Left colon (tissue), 2 donors: ENCODE data around the gene TEX36. TPM values are rescaled to one million over a fixed set of nuclear protein-coding genes. Genes with fewer than 3 reads are reported as not detected.
A peak's percentile ranks its signal among the peaks of the same experiment; 100 is the strongest.
"Not testable (repeated sequence)": the region's sequence is repeated elsewhere in the genome, so short reads cannot be mapped to it uniquely, and the experiment has no call there.

ENCODE experiments used
- ATAC-seq: fragments of 200-7000 bp; cut with Tn5 transposase; one replicate; pipeline ENCODE4 v1.9.1; 2020; ENCODE audit warnings: mild to moderate bottlenecking, moderate library complexity
- DNase-seq, 2 donors: peaks; one replicate each; pipeline ENCODE4 v3.0.0-alpha.2; 2020
- intact Hi-C, 2 donors: fragments of 100-400 bp; cut with DNase I in 1 of 2; cut with micrococcal nuclease in 1 of 2; formaldehyde crosslinking; loops; one replicate each; pipeline versions ENCODE4 v1.11.2 to v1.14.0; 2022; cut with DNase I, micrococcal nuclease
- total RNA-seq, 2 donors: library from RNA; stranded (reverse); fragmentation: NEBNext Ultra II Directional; extraction: Animal tissue kit (Norgen Biotek cat#: 25700); gene quantifications; one replicate each; pipeline ENCODE4 v1.2.1, GENCODE V29; 2021
- donor health status: DM: no; HTN: no; CAD: no.
- donor health status: DM: yes; HTN: yes; CAD: no.

The TEX36 gene
- total RNA-seq, 2 donors from 2014 or later: not detected

- intact Hi-C loops: no loop called here
- no peak for DNase-seq
Measured at GRCh38 chr10:125640653-125641052, 42.3 kb downstream of the TEX36 start.

GRCh38 chr10:125639846-125640245, 43.1 kb downstream of the TEX36 start:
- DNase-seq (no peak), ATAC-seq (no peak)
- intact Hi-C loops: no loop called here

More at GRCh38 chr10:125640653-125641052, 42.3 kb downstream of the TEX36 start:
- ATAC-seq: no peak

- DNase-seq (no peak), ATAC-seq (no peak)
- intact Hi-C loops: no loop called here
Measured at GRCh38 chr10:125638555-125638954, 44.4 kb downstream of the TEX36 start.

DNA sequence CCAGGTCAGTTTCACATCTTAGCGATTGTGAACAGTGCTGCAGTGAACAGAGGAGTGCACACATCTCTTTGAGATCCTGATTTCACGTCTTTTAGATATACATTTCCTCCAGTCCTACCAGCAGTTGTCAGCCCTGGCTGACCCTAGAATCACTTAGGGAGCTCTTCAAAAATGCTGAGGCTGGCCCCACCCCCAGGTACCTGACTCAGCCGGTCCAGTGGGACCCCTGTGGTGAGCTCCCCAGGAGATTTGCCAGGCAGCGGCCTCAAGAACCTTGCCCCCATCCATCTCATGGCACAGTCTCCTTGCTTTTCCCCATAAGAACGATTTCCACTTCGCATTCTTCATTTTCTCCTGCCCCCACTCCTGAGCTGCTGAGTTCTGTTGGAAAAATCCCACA, 45.5 kb downstream of the TEX36 start:
- ATAC-seq: no peak
- intact Hi-C loops: no loop called here
- DNase-seq: no peak

GRCh38 chr10:125634606-125635005, 48.4 kb downstream of the TEX36 start:
- intact Hi-C loops: no loop called here
- ATAC-seq (no peak), DNase-seq (no peak)

GRCh38 chr10:125633517-125633999, 49.4 kb downstream of the TEX36 start:
- intact Hi-C loops: no loop called here
- DNase-seq (no peak), ATAC-seq (peak; percentile 40)

DNA sequence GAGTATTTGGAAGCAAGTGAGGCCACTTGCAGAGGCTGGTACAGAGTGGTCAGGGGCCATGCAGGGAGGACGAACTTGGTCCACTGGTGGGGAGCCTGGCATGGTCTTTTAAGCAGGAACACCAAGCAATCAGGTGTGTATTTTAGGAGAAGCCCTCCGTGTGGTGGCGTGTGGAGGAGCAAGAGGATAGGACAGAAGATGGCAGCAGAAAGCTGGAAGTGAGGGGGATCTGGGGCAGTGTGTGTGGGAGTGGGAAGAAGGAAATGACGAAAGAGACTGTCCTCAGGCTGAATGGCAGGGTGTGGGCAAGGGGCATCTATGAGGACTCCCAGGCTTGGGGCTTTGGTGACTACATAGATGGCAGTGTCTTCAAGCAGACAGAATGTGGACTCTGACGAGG, 51.2 kb downstream of the TEX36 start:
- ATAC-seq: no peak
- no peak for DNase-seq
- intact Hi-C loops: no loop called here

- no peak for DNase-seq
- intact Hi-C loops: no loop called here
- peak; percentile 94 for ATAC-seq
Measured at GRCh38 chr10:125629758-125630376, 53.1 kb downstream of the TEX36 start.

GRCh38 chr10:125628104-125629049, 54.6 kb downstream of the TEX36 start:
- intact Hi-C loops: no loop called here
- DNase-seq (no peak), ATAC-seq (no peak)

GRCh38 chr10:125627646-125628045, 55.3 kb downstream of the TEX36 start:
- DNase-seq: no peak
- intact Hi-C loops: no loop called here
- ATAC-seq: no peak

- ATAC-seq: no peak
- no peak for DNase-seq
- intact Hi-C loops: no loop called here
Measured at GRCh38 chr10:125626671-125627070, 56.3 kb downstream of the TEX36 start.

GRCh38 chr10:125625586-125625985, 57.4 kb downstream of the TEX36 start:
- ATAC-seq (no peak), DNase-seq (no peak)
- intact Hi-C loops: no loop called here

- ATAC-seq (no peak), DNase-seq (no peak)
- intact Hi-C loops: no loop called here
Measured at GRCh38 chr10:125624800-125625199, 58.2 kb downstream of the TEX36 start.

GRCh38 chr10:125621052-125621451, 61.9 kb downstream of the TEX36 start:
- ATAC-seq (no peak), DNase-seq (no peak)
- intact Hi-C loops: no loop called here

GRCh38 chr10:125620401-125620800, 62.6 kb downstream of the TEX36 start:
- ATAC-seq (no peak), DNase-seq (no peak)
- intact Hi-C loops: no loop called here

- intact Hi-C loops, ATAC-seq, DNase-seq: not testable (repeated sequence)
Measured at GRCh38 chr10:125613062-125613461, 69.9 kb downstream of the TEX36 start.

- DNase-seq: no peak
- ATAC-seq: no peak
- intact Hi-C loops: no loop called here
Measured at GRCh38 chr10:125611756-125612155, 71.2 kb downstream of the TEX36 start.

GRCh38 chr10:125611216-125611615, 71.7 kb downstream of the TEX36 start:
- no peak for DNase-seq
- intact Hi-C loops: no loop called here

DNA sequence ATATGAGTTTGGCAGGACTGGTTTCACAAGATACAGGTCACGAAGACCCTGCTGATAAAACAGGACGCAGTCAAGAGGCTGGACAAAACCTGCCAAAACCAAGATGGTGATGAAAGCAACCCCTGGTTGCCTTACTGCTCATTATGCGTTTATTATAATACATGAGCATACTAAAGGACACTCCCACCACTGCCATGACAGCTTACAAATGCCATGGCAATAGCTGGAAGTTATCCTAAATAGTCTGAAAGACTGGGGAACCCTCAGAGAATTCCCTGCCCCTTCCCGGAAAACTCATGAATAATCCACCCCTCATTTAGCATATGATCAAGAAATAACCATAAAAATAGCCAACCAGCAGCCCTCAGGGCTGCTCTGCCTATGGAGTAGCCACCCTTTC, 73.1 kb downstream of the TEX36 start:
- DNase-seq (no peak), ATAC-seq (no peak)
- intact Hi-C loops: no loop called here

More at GRCh38 chr10:125611216-125611615, 71.7 kb downstream of the TEX36 start:
- no peak for ATAC-seq

GRCh38 chr10:125608474-125608873, 74.5 kb downstream of the TEX36 start:
- DNase-seq (no peak), ATAC-seq (no peak)
- intact Hi-C loops: no loop called here
